ENCODE measurements around the gene TBXA2R. TPM values are rescaled to one million over a fixed set of nuclear protein-coding genes. Genes with fewer than 3 reads are reported as not detected.

Gene TBXA2R
- total RNA-seq, 1 donor from 2014 or later: not detected

GRCh38 chr19:3646336-3647092, 39.8 kb upstream of the TBXA2R start:
- TF ChIP-seq CTCF (conservative IDR thresholded peaks at IDR 0.05): no peak
- no peak for DNase-seq (ENCODE audit: extremely low spot score, unreplicated experiment)
- Mint-ChIP-seq H3K27me3 (no peaks in the 10 kb centered on the region), H3K9me3 (no peaks in the 10 kb centered on the region), H3K4me1 (ENCODE audit: unreplicated experiment) (no peaks in the 10 kb centered on the region), H3K36me3 (no peaks in the 10 kb centered on the region), H3K4me3 (no peak overlapping the region), H3K27ac (no peak overlapping the region)

GRCh38 chr19:3645726-3646125, 39.1 kb upstream of the TBXA2R start:
- H3K27me3 Mint-ChIP-seq: no peaks in the 10 kb centered on the region

GRCh38 chr19:3645067-3645396, 38.4 kb upstream of the TBXA2R start:
- Mint-ChIP-seq H3K9me3 (no peaks in the 10 kb centered on the region), H3K4me1 (ENCODE audit: unreplicated experiment) (no peaks in the 10 kb centered on the region), H3K4me3 (no peak overlapping the region), H3K27ac (no peak overlapping the region), H3K27me3 (no peaks in the 10 kb centered on the region), H3K36me3 (no peaks in the 10 kb centered on the region)
- no peak for TF ChIP-seq CTCF (conservative IDR thresholded peaks at IDR 0.05)
- DNase-seq (ENCODE audit: extremely low spot score, unreplicated experiment): no peak

More at GRCh38 chr19:3645726-3646125, 39.1 kb upstream of the TBXA2R start:
- H3K4me1 Mint-ChIP-seq (ENCODE audit: unreplicated experiment): no peaks in the 10 kb centered on the region
- no peaks in the 10 kb centered on the region for H3K9me3 Mint-ChIP-seq
- H3K27ac Mint-ChIP-seq: no peak overlapping the region
- H3K36me3 Mint-ChIP-seq: no peaks in the 10 kb centered on the region
- no peak for TF ChIP-seq CTCF (conservative IDR thresholded peaks at IDR 0.05)
- DNase-seq (ENCODE audit: extremely low spot score, unreplicated experiment): no peak
- H3K4me3 Mint-ChIP-seq: no peak overlapping the region

- H3K27ac Mint-ChIP-seq: no peak overlapping the region
- no peaks in the 10 kb centered on the region for H3K4me1 Mint-ChIP-seq (ENCODE audit: unreplicated experiment)
- H3K36me3 Mint-ChIP-seq: no peaks in the 10 kb centered on the region
- no peaks in the 10 kb centered on the region for H3K27me3 Mint-ChIP-seq
- H3K9me3 Mint-ChIP-seq: no peaks in the 10 kb centered on the region
- no peak for DNase-seq (ENCODE audit: extremely low spot score, unreplicated experiment)
- no peak overlapping the region for H3K4me3 Mint-ChIP-seq
- no peak for TF ChIP-seq CTCF (conservative IDR thresholded peaks at IDR 0.05)
Measured at GRCh38 chr19:3644351-3645066, 37.8 kb upstream of the TBXA2R start.

GRCh38 chr19:3643674-3644313, 37.1 kb upstream of the TBXA2R start:
- no peak overlapping the region for H3K4me3 Mint-ChIP-seq
- H3K4me1 Mint-ChIP-seq (ENCODE audit: unreplicated experiment): no peaks in the 10 kb centered on the region
- no peaks in the 10 kb centered on the region for H3K36me3 Mint-ChIP-seq
- H3K27me3 Mint-ChIP-seq: no peaks in the 10 kb centered on the region
- DNase-seq (ENCODE audit: extremely low spot score, unreplicated experiment): no peak
- no peak for TF ChIP-seq CTCF (conservative IDR thresholded peaks at IDR 0.05)
- no peak overlapping the region for H3K27ac Mint-ChIP-seq
- H3K9me3 Mint-ChIP-seq: no peaks in the 10 kb centered on the region
